T-helper 1 cell treated with Interleukin-12 subunit alpha and Interleukin-12 subunit beta and Interleukin-4 antibody, amounts not matched to agents 30 ng/mL and 1 ng/mL, for 36 hours (primary cell): ENCODE results near the gene HLA-C. TPM values are rescaled to one million over a fixed set of nuclear protein-coding genes. Genes with fewer than 3 reads are reported as not detected.
"Not testable (repeated sequence)": the region's sequence is repeated elsewhere in the genome, so short reads cannot be mapped to it uniquely, and the experiment has no call there.

Experiments used
- intact Hi-C: fragments of 100-400 bp; cut with micrococcal nuclease; formaldehyde crosslinking; loops from one replicate; pipeline ENCODE4 v1.15.1; 2024
- total RNA-seq: library from RNA; stranded (reverse); gene quantifications from 2 replicates; pipeline ENCODE4 v1.2.3, GENCODE V29; 2022

Gene HLA-C
- total RNA-seq, 1 donor from 2014 or later: 1,765 TPM

GRCh38 chr6:31270788-31271640 lies 878 bp downstream of the HLA-C start:
- intact Hi-C loops: loop anchor here (5.0 to 10.0 kb wide), 2 partner anchors 654 to 1306 kb away; partner anchors contain the start of genes MRPS18B and PPP1R10

- intact Hi-C loops: no loop called here
These were observed 3.1 kb downstream of the HLA-C start for GRCh38 chr6:31268836-31269235.

- intact Hi-C loops: no loop called here
These were observed 3.5 kb downstream of the HLA-C start for GRCh38 chr6:31268369-31268765.

GRCh38 chr6:31267651-31268368 lies 4.1 kb downstream of the HLA-C start:
- intact Hi-C loops: no loop called here

GRCh38 chr6:31266567-31267360 lies 5.1 kb downstream of the HLA-C start:
- intact Hi-C loops: no loop called here

GRCh38 chr6:31265926-31266325 lies 6.0 kb downstream of the HLA-C start:
- intact Hi-C loops: no loop called here

- intact Hi-C loops: not testable (repeated sequence)
These were observed 8.5 kb downstream of the HLA-C start for GRCh38 chr6:31263346-31263933.

- intact Hi-C loops: not testable (repeated sequence)
These were observed 11.9 kb downstream of the HLA-C start for GRCh38 chr6:31259995-31260394.

GRCh38 chr6:31252625-31253024 lies 19.3 kb downstream of the HLA-C start:
- intact Hi-C loops: no loop called here

GRCh38 chr6:31251261-31251660 lies 20.6 kb downstream of the HLA-C start:
- intact Hi-C loops: no loop called here

- intact Hi-C loops: no loop called here
These were observed 22.7 kb downstream of the HLA-C start for GRCh38 chr6:31249184-31249583.

GRCh38 chr6:31247813-31248212 lies 24.1 kb downstream of the HLA-C start:
- intact Hi-C loops: no loop called here

GRCh38 chr6:31246051-31246521 lies 25.8 kb downstream of the HLA-C start:
- intact Hi-C loops: no loop called here

GRCh38 chr6:31243508-31243907 lies 28.4 kb downstream of the HLA-C start:
- intact Hi-C loops: loop anchor here (2.0 kb wide), 1 partner anchor 75 kb away; no protein-coding TSS in a partner anchor

GRCh38 chr6:31239854-31240253 lies 32.0 kb downstream of the HLA-C start:
- intact Hi-C loops: no loop called here

- intact Hi-C loops: not testable (repeated sequence)
These were observed 37.8 kb downstream of the HLA-C start for GRCh38 chr6:31234101-31234500.

GRCh38 chr6:31228476-31228875 lies 43.4 kb downstream of the HLA-C start:
- intact Hi-C loops: no loop called here

GRCh38 chr6:31227143-31227542 lies 44.7 kb downstream of the HLA-C start:
- intact Hi-C loops: no loop called here

GRCh38 chr6:31225735-31226134 lies 46.2 kb downstream of the HLA-C start:
- intact Hi-C loops: no loop called here

- intact Hi-C loops: no loop called here
These were observed 49.4 kb downstream of the HLA-C start for GRCh38 chr6:31222496-31222895.
